HL-60 (cell line): Measurements from ENCODE around the gene STARD3.

ENCODE experiments used
- GABPA ChIP-seq: IDR thresholded peaks from 2 replicates; pipeline ENCODE4 v1.6.1; 2012; ENCODE audit warnings: low read depth
- POLR2AphosphoS5 ChIP-seq: IDR thresholded peaks from 2 replicates; pipeline ENCODE4 v1.6.1; 2012; ENCODE audit warnings: low read depth
- REST ChIP-seq: IDR thresholded peaks from 2 replicates; pipeline ENCODE4 v1.6.1; 2012; ENCODE audit warnings: low read depth; ENCODE audit not compliant: insufficient replicate concordance
- SPI1 ChIP-seq: IDR thresholded peaks from 2 replicates; pipeline ENCODE4 v1.6.1; 2012; ENCODE audit warnings: low read depth, mild to moderate bottlenecking, borderline replicate concordance
- TF ChIP-seq, protein P1 (sequence below): IDR thresholded peaks from one replicate; pipeline ENCODE4 v1.5.1; 2011; ENCODE audit warnings: low read length, control low read depth, inconsistent platforms; ENCODE audit not compliant: insufficient read depth

- TF ChIP-seq, protein P1, sequence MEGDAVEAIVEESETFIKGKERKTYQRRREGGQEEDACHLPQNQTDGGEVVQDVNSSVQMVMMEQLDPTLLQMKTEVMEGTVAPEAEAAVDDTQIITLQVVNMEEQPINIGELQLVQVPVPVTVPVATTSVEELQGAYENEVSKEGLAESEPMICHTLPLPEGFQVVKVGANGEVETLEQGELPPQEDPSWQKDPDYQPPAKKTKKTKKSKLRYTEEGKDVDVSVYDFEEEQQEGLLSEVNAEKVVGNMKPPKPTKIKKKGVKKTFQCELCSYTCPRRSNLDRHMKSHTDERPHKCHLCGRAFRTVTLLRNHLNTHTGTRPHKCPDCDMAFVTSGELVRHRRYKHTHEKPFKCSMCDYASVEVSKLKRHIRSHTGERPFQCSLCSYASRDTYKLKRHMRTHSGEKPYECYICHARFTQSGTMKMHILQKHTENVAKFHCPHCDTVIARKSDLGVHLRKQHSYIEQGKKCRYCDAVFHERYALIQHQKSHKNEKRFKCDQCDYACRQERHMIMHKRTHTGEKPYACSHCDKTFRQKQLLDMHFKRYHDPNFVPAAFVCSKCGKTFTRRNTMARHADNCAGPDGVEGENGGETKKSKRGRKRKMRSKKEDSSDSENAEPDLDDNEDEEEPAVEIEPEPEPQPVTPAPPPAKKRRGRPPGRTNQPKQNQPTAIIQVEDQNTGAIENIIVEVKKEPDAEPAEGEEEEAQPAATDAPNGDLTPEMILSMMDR: no peak
- TF ChIP-seq POLR2AphosphoS5: no peak
- TF ChIP-seq REST: no peak
- TF ChIP-seq GABPA: no peak
- no peak for TF ChIP-seq SPI1
Observed at GRCh38 chr17:39612935-39613464, 23.9 kb upstream of the STARD3 start.
